ENCODE measurements around the gene CCDC185. TPM values are rescaled to one million over a fixed set of nuclear protein-coding genes. Genes with fewer than 3 reads are reported as not detected.

Gene CCDC185
- total and polyA plus RNA-seq, 4 donors, result not detected

GRCh38 chr1:223429821-223430220 lies 36.6 kb downstream of the CCDC185 start:
- H3K9ac ChIP-seq (ENCODE audit: low read depth in 1 of 2, low read length in 2 of 2), result no peak overlapping the region
- H3K27me3 ChIP-seq (ENCODE audit: control insufficient read depth in 4 of 4, insufficient read depth in 4 of 4, low read length in 3 of 4), result peaks cover 0 to 3% (median 0%) of the 10 kb centered on the region in 4 donors
- no peaks in the 10 kb centered on the region for H3K36me3 ChIP-seq (ENCODE audit: control insufficient read depth in 4 of 4, insufficient read depth in 3 of 4, low read depth in 1 of 4, low read length in 3 of 4)
- H3K9me3 ChIP-seq (ENCODE audit: control insufficient read depth in 4 of 4, low read length in 3 of 4), result peaks cover 0 to 6% (median 2%) of the 10 kb centered on the region in 4 donors
- no peak for TF ChIP-seq YY1 (IDR thresholded peaks at IDR 0.05)
- TF ChIP-seq FOXA2 (IDR thresholded peaks at IDR 0.05), result no peak
- no peak for TF ChIP-seq GABPA (IDR thresholded peaks at IDR 0.05 in 1 of 2, conservative IDR thresholded peaks at IDR 0.05 in 1 of 2)
- no peak for TF ChIP-seq TAF1 (conservative IDR thresholded peaks at IDR 0.05)
- TF ChIP-seq MAX (IDR thresholded peaks at IDR 0.05), result no peak
- no peak for TF ChIP-seq CTCF (IDR thresholded peaks at IDR 0.05; ENCODE audit: low read depth, low read length, missing input control)
- no peak for TF ChIP-seq EGR1 (IDR thresholded peaks at IDR 0.05; ENCODE audit: low read depth in 2 of 2)
- TF ChIP-seq RXRA (IDR thresholded peaks at IDR 0.05), result no peak
- H3K4me3 ChIP-seq (ENCODE audit: low read depth in 1 of 3, low read length in 3 of 3), result no peak overlapping the region
- H3K27ac ChIP-seq (ENCODE audit: low read depth in 1 of 2, low read length in 2 of 2), result no peak overlapping the region
- DNase-seq (ENCODE audit: low spot score), result no peak
- H3K4me1 ChIP-seq (ENCODE audit: control insufficient read depth in 4 of 4, insufficient read depth in 4 of 4, low read length in 3 of 4), result no peaks in the 10 kb centered on the region
- 71% methylated on average over 1 of the region's 1 CpG for WGBS

DNA sequence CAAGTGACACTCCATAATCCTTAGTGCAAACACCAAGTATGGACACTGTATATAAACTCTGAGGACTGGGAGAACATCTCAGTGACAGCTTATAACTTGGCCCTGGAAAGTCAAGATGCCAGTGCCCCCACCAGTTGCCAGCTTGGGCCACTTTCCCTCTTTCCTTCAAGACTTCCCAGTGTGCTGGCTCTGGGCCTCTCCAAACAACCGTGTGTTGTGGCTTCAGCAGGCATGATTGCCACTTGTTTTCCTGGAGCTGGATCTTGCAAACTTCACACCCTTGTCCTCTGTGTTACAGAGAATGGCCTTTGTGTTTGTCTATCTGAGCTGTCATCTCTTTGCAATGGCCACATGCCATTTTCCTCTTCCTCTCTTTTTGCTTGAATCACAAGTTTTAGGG lies 37.0 kb downstream of the CCDC185 start:
- H3K27me3 ChIP-seq (ENCODE audit: control insufficient read depth in 4 of 4, insufficient read depth in 4 of 4, low read length in 3 of 4), result peaks cover 0 to 3% (median 0%) of the 10 kb centered on the region in 4 donors
- no peaks in the 10 kb centered on the region for H3K36me3 ChIP-seq (ENCODE audit: control insufficient read depth in 4 of 4, insufficient read depth in 3 of 4, low read depth in 1 of 4, low read length in 3 of 4)
- no peak for DNase-seq (ENCODE audit: low spot score)
- 60% methylated on average over 1 of the region's 1 CpG for WGBS
- no peak overlapping the region for H3K9ac ChIP-seq (ENCODE audit: low read depth in 1 of 2, low read length in 2 of 2)
- H3K9me3 ChIP-seq (ENCODE audit: control insufficient read depth in 4 of 4, low read length in 3 of 4), result peaks cover 0 to 6% (median 2%) of the 10 kb centered on the region in 4 donors
- H3K4me3 ChIP-seq (ENCODE audit: low read depth in 1 of 3, low read length in 3 of 3), result no peak overlapping the region
- H3K4me1 ChIP-seq (ENCODE audit: control insufficient read depth in 4 of 4, insufficient read depth in 4 of 4, low read length in 3 of 4), result no peaks in the 10 kb centered on the region
- no peak overlapping the region for H3K27ac ChIP-seq (ENCODE audit: low read depth in 1 of 2, low read length in 2 of 2)
- no peak for TF ChIP-seq HNF4G (IDR thresholded peaks at IDR 0.05)
- TF ChIP-seq NR2F2 (IDR thresholded peaks at IDR 0.05), result no peak
- no peak for TF ChIP-seq TAF1 (conservative IDR thresholded peaks at IDR 0.05)
- TF ChIP-seq EGR1 (IDR thresholded peaks at IDR 0.05; ENCODE audit: low read depth in 2 of 2), result no peak
- no peak for TF ChIP-seq RAD21 (IDR thresholded peaks at IDR 0.05)

DNA sequence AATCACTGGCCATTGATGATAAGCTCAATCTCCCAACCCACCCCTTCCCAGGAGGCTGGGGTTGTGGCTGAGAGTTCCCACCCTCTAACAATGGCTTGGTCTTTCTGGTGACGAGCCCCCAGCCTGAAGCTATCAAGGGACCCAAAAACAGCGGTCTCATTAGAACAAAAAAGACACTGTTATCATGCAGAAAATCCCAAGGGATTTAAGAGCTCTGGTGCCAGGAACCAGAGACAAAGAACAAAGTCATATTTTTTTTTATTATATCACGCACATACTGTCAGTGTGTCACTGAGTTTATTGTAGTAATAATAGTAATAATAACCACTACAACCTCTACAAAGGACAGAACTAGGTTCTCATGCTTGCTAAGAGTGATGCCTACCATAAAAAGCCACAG lies 43.9 kb downstream of the CCDC185 start:
- H3K9me3 ChIP-seq (ENCODE audit: control insufficient read depth in 4 of 4, low read length in 3 of 4), result no peaks in the 10 kb centered on the region
- 75% methylated on average over 3 of the region's 3 CpGs for WGBS
- no peak for DNase-seq (ENCODE audit: low spot score)
- H3K4me3 ChIP-seq (ENCODE audit: low read depth in 1 of 3, low read length in 3 of 3), result no peak overlapping the region
- no peak overlapping the region for H3K27ac ChIP-seq (ENCODE audit: low read depth in 1 of 2, low read length in 2 of 2)
- H3K4me1 ChIP-seq (ENCODE audit: control insufficient read depth in 4 of 4, insufficient read depth in 4 of 4, low read length in 3 of 4), result no peaks in the 10 kb centered on the region
- no peaks in the 10 kb centered on the region for H3K36me3 ChIP-seq (ENCODE audit: control insufficient read depth in 4 of 4, insufficient read depth in 3 of 4, low read depth in 1 of 4, low read length in 3 of 4)
- H3K27me3 ChIP-seq (ENCODE audit: control insufficient read depth in 4 of 4, insufficient read depth in 4 of 4, low read length in 3 of 4), result no peaks in the 10 kb centered on the region
- no peak overlapping the region for H3K9ac ChIP-seq (ENCODE audit: low read depth in 1 of 2, low read length in 2 of 2)
- TF ChIP-seq JUND (IDR thresholded peaks at IDR 0.05) (no peak), MAX (IDR thresholded peaks at IDR 0.05) (no peak)

GRCh38 chr1:223443397-223443796 lies 50.2 kb downstream of the CCDC185 start:
- H3K4me1 ChIP-seq (ENCODE audit: control insufficient read depth in 4 of 4, insufficient read depth in 4 of 4, low read length in 3 of 4), result no peaks in the 10 kb centered on the region
- H3K4me3 ChIP-seq (ENCODE audit: low read depth in 1 of 3, low read length in 3 of 3), result no peak overlapping the region
- no peak for DNase-seq (ENCODE audit: low spot score)
- no peaks in the 10 kb centered on the region for H3K27me3 ChIP-seq (ENCODE audit: control insufficient read depth in 4 of 4, insufficient read depth in 4 of 4, low read length in 3 of 4)
- H3K36me3 ChIP-seq (ENCODE audit: control insufficient read depth in 4 of 4, insufficient read depth in 3 of 4, low read depth in 1 of 4, low read length in 3 of 4), result no peaks in the 10 kb centered on the region
- H3K9ac ChIP-seq (ENCODE audit: low read depth in 1 of 2, low read length in 2 of 2), result no peak overlapping the region
- no peak overlapping the region for H3K27ac ChIP-seq (ENCODE audit: low read depth in 1 of 2, low read length in 2 of 2)
- 92% methylated on average over 1 of the region's 1 CpG for WGBS
- peaks cover 0 to 7% (median under 1%) of the 10 kb centered on the region in 4 donors for H3K9me3 ChIP-seq (ENCODE audit: control insufficient read depth in 4 of 4, low read length in 3 of 4)
- TF ChIP-seq HNF4G (IDR thresholded peaks at IDR 0.05) (no peak), CTCF (IDR thresholded peaks at IDR 0.05; ENCODE audit: low read depth, low read length, missing input control) (no peak), FOXA2 (IDR thresholded peaks at IDR 0.05) (no peak), JUND (IDR thresholded peaks at IDR 0.05) (no peak), REST (IDR thresholded peaks at IDR 0.05) (no peak), EGR1 (IDR thresholded peaks at IDR 0.05; ENCODE audit: low read depth in 2 of 2) (no peak), MAX (IDR thresholded peaks at IDR 0.05) (no peak), RAD21 (IDR thresholded peaks at IDR 0.05) (no peak), YY1 (IDR thresholded peaks at IDR 0.05) (no peak)

Data from liver (tissue), 9 donors.